H1 (cell line): ENCODE data around the gene PIP4K2C. TPM values are rescaled to one million over a fixed set of nuclear protein-coding genes. Genes with fewer than 3 reads are reported as not detected.

Source experiments
- CHD7 ChIP-seq: fragments of 300-600 bp; sonication (generic); IDR thresholded peaks from 2 replicates; pipeline ENCODE4 v1.7.1; 2012; ENCODE audit warnings: low read length, moderate library complexity, mild to moderate bottlenecking, inconsistent platforms; ENCODE audit not compliant: insufficient replicate concordance
- GTF2F1 ChIP-seq: IDR thresholded peaks from 2 replicates; pipeline ENCODE4 v1.6.1; 2012; ENCODE audit warnings: low read depth, low read length, improper control_type of control experiment, borderline replicate concordance
- POLR2A ChIP-seq, 2 experiments: IDR thresholded peaks; 1 replicate in 1 of 2; 2 replicates in 1 of 2; pipeline ENCODE4 v1.6.1; 2011; ENCODE audit warnings: low read depth in 2 of 2, low read length in 2 of 2, mild to moderate bottlenecking in 2 of 2; ENCODE audit errors: control extremely low read depth in 1 of 2
- SP4 ChIP-seq: IDR thresholded peaks from 2 replicates; pipeline ENCODE4 v1.6.1; 2012; ENCODE audit warnings: low read length, inconsistent platforms
- TAF1 ChIP-seq: IDR thresholded peaks from 2 replicates; pipeline ENCODE4 v1.6.1; 2011; ENCODE audit warnings: mild to moderate bottlenecking, low read depth, low read length
- TAF7 ChIP-seq: optimal IDR thresholded peaks from 2 replicates; pipeline ENCODE3; 2011; ENCODE audit warnings: low read depth, mild to moderate bottlenecking, inconsistent platforms, low read length, moderate library complexity, borderline replicate concordance
- TEAD4 ChIP-seq: IDR thresholded peaks from 2 replicates; pipeline ENCODE4 v1.6.1; 2012; ENCODE audit warnings: low read depth, low read length, inconsistent platforms, mixed read lengths
- polyA plus RNA-seq, 7 experiments: library from polyadenylated mRNA; depleted of rRNA in 3 of 7; stranded (reverse) in 5 of 7; unstranded in 2 of 7; fragments of >200 nt in 5 of 7; fragments of 200-250 nt in 2 of 7; gene quantifications; 1 replicate in 5 of 7; 2 replicates in 1 of 7; 4 replicates in 1 of 7; pipeline versions ENCODE4 v1.2.1 to v1.2.3, GENCODE V29; 2011 to 2013; ENCODE audit warnings: missing spikeins in 2 of 7, mixed read lengths in 2 of 7
- total RNA-seq: library from RNA; stranded (reverse); fragmentation: NEBNext Ultra II Directional; extraction: Animal tissue kit (Norgen Biotek cat#: 25700); gene quantifications from 2 replicates; pipeline ENCODE4 v1.2.1, GENCODE V29; 2021

The PIP4K2C gene
- total and polyA plus RNA-seq, 2 of the 8 experiments (the other 6 are each of a cell fraction or from before 2014, with no cell fraction given): 25.0 to 27.1 TPM

DNA sequence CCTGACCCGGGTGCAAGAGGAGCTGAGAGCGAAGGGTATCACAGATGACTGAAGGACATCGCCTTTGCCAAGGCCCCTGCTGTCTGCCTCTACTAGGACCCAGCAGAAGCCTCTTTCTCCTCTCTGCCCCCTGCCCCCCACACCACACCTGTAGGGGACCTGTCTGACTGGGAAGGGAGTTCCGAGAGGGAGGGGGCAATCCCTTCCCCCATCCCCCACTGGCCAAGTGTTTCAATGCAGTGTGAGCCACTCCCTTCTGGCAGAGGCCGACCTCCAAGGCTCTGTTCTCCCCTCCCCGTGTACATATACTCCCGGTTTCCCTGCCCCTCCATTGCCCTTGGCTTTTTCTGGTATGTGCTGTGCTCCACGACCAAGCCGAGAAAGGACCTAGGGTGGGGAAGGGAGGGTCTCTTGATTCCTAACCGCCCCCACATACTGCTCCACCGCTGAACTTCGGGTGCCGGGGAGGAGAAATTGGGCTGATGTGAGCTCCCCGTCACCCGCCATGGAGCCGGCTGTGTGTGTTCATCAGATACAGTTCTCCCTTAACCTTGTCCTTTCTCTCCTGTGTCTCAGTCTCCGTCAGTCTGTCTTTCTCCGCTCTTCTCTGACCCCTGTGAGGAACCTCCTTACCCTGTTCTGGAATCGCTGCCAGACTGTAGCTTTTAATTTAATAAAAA is 18.2 kb downstream of the PIP4K2C start (continued):
- TF ChIP-seq CHD7 (no peak), TAF7 (no peak), SP4 (no peak), POLR2A (IDR thresholded peaks at IDR 0.05; ENCODE audit: control extremely low read depth in 1 of 2, low read depth in 2 of 2, low read length in 2 of 2) (no peak), TAF1 (no peak), GTF2F1 (no peak), TEAD4 (no peak)
